SW 1271 (cell line): ENCODE data around the gene CBLB.

Experiments
- DNase-seq, 2 experiments: peaks; one replicate each; lab custom pipeline; 2025; lab: John Stamatoyannopoulos, UW

Gene CBLB

DNA sequence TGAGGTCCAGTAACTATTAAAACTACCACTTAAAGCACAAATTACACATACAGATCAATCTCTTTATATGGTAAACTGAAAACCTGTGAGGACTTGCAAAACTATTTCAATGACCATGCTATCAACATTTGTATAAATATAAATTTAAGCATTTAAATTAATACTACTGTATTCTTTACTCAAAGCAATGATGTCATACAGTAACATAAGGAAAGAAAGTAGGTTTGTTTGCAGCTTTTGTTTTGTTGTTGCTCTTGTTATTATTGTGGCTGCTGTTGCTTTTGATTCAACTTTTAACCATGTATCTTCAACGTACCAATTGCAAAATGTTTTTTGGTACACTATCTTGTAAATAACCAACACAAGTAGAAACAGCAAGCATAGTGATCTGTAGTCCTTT lies 22.0 kb downstream of the CBLB start:
- DNase-seq = no peak

DNA sequence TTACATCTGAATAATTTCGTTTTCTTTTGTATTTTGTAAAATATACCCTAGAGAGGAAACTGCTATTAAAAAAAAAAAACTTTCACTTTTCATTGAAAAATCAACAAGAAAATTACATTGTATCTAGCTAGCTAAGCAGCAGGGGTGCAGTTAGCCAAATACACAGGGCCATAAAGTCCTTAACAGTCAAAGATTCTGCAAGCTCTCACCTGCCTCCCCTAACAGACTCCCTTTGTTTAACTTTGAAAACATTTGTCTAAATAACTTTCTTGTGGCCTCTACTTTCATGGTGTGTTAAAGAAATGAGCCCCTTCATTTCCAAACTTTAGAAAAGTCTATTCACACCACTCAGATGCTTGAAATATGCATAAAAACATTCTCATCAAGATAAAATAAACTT lies 23.3 kb downstream of the CBLB start:
- DNase-seq = no peak

DNA sequence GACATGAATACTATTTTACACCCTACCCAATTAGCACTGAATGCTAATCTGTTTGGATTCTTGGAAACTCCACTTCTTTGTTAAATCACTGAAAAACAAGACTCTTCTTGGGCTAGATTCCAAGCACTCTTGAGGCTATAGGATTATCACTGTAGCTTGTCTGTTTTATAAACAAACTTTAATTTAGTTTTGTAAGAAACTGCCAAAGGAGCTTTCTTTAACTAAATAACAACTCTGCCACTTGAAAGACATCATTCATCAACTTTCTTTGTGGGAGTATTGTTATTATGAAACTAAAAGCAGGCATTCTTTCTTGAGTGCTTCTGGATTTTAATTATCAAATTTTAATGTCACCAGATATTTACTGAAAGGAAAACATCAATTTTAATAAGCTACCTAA lies 24.1 kb downstream of the CBLB start:
- no peak for DNase-seq

DNA sequence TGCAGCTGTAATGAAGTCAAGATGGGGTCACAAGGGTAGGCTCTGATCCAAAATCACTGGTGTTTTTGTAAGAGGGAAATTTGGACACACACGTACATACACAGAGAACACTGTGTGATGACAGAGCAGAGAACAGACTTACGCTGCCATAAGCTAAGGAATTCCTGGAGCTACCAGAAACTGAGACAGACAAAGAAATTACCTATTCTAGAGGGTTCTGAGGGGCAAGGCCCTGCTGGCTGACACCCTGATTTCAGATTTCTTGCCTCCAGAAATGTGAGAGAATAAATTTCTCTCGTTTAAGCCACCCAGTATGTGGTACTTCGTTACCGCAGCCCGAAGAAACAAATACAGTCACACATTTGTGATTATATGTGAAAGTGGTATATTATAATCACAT lies 24.8 kb downstream of the CBLB start:
- DNase-seq = no peak

DNA sequence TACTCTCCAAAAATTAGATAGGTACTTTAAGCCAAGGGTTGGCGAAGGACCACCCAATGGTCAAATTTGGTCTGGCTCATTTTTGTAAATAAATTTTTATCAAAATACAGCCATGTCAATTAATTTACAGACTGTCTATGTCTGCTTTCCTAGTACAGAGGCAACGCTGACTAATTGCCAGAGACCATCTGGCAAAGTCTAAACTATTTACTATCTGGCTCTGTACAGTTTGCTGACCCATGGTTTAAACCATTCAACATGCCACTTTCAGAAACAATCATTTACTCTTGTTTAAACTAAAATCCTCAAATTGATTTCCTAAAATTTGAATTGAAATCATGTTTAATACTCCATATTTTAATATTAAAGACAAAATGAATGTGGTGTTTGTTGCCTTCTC lies 25.9 kb downstream of the CBLB start:
- no peak for DNase-seq

DNA sequence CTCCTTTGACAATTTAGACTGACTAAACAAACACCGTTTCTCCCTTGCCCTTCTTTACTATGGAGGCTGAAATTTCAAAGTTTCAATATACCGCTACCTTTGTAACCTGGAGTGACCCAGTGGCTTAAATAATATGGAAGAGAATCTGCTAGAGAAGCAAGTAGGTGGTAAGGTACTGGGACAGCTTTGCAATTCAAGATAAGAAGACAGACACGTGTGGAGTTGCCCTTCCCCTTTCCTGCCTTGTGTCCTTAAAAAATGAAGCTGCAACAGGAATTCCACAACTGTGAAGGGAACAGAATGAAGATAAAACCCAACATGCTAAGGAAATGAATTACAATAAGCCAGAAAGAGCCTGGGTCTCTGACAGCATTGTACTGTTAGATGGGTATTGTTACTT lies 26.4 kb downstream of the CBLB start:
- DNase-seq = no peak

DNA sequence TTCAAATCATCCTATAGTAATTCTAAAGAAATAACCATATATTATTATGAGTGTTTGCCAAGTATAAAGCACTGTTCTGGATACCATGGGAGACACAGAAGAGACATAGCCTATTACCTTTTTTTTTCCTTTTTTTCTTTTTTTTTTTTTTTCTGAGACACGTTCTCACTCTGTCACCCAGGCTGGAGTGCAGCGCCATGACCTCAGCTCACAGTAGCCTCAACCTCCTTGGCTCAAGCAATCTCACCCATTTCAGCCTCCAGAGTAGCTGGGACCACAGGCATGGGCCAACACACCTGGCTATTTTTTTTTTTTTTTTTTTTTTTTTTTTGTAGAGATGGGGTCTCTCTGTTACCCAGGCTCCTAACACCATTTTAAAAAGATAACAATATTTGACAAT lies 30.9 kb downstream of the CBLB start:
- no peak for DNase-seq

DNA sequence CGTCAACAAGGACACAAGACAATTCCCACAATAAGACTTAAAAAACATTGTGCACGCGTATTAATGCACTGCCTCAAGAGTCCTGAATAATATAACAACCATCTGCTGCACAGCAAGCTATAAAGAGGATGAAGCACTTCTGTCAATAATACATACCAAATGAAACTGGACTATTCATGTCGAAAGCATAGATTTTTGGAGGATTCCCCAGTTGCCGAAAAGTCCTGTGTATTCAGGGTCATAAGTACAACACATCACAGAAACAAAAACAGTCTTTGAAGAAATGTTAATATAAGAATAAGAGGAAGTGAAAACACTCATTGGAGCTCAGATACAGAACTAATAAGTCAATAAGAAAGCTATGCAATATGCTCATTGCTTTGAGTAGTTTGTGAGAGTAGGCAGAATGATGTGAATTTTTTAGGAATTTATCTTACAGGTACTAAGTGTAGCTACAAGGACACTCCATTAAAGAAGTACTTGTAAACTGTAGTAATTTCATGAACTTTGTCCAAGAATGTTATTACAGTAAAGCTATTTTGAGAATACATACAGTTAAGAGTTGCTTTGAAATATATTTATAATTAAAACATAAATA lies 31.6 kb downstream of the CBLB start:
- no peak for DNase-seq

DNA sequence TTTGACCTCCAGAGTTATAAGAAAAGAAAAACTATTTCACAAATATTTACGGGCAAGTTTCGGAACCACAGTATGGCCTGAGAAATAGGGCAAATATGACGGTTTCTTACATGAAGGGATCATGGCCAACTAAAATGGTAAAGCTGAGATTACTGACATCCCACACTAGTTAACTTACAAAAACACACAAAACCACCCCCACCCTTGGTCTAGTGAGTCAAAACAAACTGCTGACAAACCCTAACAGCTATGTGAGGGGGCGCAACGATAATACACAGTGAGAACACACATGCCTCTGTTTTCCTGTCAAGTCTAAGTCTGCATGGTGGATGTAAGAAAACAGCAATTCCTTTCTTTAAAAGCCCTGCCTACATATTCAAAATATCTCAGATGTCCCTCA lies 32.3 kb downstream of the CBLB start:
- no peak for DNase-seq

DNA sequence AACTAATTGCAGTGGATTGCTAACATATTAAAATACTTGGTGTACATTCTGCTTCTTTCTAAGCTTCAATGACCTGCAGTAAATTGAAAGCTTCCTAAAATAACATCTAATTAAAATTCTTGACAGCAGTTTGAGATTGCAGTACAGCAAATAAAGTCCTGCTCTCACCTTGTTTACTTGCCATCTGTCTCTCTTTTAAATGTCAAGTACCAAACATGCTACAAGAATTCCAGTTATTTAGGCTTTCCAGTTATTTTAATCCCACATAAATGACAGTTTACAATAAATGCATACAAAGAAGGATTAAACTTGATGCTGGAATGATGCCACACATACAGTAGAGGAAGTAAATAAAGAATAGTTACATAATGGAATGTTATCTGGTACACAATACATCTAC lies 33.2 kb downstream of the CBLB start:
- DNase-seq = no peak

DNA sequence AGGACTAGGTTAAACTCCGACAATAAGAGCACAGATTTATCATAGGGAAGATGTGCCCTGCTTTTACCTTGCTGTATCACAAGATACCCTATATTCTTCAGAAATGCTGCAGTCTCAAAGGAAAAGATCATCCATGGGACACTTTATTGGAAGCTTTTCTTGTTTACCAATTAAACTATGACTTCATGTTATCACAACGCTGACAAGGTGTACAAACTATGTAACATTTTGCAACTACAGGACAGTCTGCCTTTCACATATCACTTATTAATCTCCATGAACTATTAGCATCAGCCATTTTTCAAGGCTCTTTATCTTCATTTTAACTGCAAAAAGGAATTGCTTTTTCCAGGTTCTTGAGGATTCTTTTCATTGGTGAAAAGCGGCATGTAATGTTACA lies 34.0 kb downstream of the CBLB start:
- no peak for DNase-seq

DNA sequence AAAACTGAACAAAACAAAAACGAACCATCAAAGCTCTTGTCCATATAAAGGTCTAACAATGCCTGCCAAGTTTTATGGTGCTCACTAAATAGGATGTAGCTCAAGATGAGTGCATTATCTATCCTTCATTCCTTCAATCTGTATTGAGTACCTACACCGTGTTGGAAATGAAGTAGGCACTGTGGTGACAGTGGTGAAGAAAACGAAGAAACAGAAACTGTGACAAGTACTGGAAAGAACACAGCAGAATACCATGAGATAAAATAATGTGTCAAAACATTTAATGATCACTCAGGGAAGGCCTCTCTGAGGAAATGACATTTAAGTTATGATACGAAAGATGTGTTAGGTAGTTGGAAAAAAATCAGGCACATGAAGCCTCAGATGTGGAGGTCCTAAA lies 36.2 kb downstream of the CBLB start:
- DNase-seq = no peak

DNA sequence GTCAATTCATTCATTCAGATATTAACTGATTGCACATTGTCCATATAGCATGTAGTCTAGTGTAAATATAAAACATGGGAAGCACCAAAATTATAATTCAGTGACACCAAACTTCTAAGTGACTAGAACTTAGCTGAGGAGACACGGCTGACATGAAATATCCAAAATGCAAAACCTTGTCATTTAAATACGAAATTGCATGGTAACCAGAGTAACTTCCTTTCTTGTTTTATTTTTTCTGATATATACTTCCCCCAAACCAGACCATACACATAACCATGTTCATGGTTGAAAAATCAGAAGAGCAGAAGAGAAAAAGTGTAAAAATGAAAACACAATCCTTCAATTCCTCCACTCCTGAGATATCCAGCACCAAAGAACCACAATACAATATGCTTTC lies 38.0 kb downstream of the CBLB start:
- DNase-seq = no peak

DNA sequence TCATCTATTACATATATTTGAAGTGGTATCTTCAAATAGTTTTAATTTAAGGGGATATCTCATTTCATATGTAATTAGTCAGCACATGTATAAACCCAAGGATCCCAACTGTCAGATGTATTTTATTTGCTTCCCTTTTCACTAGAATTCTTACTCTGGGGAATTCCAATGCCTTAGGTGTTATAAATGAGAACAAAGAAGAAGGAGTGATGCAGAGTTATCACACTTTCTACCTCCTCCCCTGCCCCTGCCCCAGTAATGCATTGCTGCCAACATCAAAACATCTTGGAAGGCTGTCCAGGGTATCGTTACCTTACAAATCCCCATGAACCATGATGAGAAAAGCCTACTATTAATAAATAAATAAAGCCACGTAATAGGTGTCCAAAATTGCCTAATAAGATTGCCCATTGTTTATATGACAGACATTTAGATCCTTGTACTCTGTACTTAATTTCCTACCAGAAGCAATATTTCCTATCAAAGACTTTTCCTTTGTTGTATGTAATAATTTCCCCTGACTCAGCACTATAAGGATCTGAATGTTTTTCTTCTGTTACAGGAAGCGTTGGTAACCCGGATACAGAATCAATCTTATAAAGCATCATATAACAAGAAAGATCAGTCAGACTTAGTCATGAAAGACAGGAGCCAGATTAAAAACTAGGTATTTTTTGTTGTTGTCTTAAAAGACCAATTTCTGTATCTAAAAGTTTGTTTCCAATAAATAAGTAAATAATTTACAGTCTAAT lies 38.8 kb downstream of the CBLB start:
- DNase-seq = no peak

DNA sequence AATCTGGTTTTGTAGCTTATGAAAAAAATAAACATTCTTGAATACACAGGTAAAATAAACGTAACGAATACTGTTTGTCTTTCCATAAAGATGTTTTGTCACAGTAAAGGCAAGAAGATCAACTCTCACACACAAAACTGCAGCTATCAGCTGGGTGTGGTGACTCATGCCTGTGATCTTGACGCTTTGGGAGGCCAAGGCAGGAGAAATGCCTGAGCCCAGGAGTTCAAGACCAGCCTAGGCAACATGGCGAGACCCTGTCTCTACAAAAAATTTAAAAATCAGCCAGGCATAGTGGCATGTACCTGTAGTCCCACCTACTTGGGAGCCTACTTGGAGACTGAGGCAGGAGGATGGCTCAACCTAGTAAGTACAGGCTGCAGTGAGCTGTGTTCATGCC lies 39.6 kb downstream of the CBLB start:
- no peak for DNase-seq

DNA sequence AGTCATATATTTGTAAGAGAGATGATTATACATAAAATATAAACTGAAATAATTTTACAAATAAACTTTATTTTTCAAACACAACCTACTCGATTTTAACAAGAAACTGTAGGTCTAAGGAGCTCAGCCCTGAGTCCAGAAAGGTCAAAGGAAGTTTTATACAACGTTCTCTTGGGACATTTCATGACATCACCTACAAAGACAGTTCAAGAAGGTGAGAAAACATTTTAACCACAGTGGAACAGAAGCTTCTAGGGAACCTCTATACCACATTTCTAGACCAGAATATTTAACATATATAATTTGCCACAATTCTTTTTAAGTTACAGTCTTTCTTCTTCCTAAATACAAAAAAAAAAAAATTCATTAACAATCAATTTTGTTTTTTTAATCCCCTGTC lies 40.1 kb downstream of the CBLB start:
- DNase-seq = no peak

DNA sequence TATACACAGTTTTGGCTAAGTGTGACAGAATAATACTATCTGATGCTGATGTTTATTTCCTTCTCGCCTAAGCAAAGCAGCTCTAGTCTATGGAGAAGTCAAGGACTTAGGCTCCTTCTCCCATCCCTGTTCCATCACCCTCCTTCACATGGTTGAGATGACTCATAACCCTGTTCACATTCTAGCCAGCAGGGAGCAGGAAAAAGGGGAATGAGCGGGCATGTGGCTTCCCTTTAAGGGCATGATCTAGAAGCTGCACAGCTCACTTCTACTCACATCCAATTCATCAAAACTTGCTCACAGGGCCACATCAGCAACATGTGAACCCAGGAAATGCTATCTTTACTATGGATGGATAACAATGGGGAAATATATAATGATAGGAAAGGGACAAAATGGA lies 40.9 kb downstream of the CBLB start:
- peak in 1 of 2 experiments; percentile 47 for DNase-seq

DNA sequence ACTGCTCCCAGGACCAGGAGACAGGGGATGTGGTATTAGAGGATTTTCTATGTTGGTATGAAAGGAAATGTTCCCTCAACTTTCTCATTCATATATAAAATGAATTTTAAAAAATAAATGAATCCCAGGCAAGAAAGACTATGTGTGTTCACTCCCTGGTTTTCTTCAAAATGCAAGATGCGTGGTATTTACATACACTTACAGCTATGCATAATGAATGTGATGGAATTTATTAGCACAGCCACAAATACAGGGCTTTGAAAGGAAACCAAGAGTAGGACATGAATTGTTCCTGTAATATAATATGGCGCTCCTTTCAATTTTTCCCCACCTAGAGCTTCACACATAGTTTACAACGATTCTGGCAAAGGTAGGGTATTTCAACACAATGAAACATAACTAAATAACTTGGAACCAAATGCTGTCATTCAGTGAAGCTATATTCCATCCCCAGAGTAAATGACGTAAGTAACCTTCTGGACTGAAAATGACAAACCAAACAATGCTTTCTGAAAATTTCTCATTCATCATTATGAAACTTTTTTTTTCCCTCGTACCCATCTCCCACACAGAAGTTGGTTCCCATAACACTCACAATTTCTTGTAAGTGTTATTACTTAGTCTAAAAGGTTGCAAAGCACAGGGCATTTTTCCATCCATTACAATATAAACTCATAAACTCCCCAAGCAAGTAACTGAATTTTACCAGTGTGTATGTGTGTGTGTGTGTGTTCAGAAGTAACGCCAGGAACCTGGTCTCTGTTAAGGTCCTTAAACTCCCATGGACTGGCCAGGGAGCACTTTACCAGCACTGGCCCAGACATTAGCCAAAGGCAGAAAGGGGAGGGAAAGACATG lies 41.8 kb downstream of the CBLB start:
- DNase-seq = no peak

DNA sequence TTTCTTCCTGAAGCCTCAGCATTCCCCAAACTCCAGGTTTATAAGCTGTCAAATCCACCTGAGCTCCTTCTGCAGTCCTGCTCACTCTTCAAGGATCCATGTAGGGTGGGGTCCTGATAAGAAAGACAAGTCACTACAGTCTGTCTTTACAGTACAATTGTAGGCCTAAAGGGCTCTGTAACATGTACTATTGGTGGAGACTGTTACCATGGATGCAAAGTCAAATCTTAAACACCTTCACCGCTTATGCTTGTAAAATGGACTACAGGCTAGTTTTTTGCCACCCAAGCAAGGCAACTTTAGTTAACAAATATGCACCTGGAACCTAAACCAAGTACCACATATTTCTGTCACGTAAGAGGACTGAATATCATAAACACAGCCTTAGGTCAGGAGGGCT lies 44.7 kb downstream of the CBLB start:
- no peak for DNase-seq

DNA sequence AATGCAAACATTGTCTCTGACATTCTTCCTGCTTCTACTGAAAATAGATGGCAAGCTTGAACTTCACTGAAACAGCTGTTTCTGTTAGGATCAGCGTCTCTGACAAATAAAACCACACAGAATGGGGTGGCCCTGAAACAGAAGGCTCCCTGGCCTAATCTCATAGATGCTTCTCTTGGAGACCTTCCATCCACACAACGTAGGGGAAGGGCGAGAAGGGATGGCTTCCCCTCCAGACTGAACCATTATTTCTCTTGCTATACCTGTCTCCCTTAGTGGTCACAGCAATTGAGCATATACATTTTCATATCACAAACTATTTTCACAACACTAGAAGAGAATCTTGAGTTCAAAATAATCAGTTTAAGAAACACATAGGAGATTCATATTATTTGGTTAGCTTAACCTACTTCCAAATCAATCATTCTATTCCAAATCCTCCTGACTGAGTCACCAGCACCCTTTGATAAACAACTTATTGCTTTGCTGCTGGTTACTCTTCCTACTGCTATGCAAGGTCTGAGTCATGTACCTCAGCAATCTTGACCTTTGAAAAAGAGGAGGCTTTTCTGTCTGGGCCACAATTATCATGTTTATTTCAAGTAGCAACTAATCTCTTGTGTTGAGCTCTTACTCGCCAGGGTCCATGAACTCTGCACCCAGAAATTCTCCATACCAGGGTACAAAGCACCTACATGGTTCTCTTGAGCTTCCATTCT lies 45.5 kb downstream of the CBLB start:
- DNase-seq = peak in 1 of 2 experiments; percentile 12

DNA sequence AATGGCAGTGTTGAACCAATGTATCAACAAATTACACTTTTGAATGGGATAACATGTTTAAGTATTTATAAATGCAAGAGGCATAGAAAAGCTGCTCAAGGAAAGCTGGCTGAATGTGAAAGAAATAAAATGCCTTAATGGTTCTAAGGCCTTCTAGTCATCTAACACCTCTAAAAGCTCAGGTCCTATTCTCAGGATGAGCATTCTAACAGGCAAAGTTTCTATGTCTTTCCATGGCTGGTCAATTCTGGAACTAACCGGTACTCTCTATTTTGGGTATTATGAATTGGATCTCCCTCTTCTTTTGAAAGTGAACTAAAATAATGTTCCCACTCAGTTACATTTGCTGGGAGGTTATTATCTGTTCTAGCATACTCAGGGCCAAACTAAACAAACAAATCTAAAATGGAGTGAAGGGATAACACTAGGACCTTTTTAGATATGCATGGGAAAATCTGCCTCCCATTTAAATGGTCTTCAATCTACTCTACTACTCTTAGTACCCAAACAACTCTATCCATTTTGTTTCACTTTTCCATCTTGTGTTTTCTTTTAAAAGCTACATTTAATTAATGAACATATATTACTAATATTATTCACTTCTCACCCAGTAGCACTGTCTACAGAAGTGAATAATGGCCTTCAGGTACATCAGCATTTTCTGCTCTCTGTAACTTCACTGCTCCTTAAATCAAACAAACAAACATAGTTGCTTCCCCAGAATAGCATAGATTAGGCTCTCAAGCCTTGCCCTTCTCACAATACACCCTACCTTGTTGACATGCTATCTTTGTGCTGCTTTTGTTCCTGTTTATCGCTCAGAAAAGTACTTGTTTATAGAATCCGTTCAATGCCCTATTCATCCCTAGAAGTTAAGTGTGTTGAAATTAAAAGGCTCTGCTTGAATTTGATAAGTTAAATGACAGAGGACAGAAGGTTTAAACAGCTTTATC lies 46.4 kb downstream of the CBLB start:
- DNase-seq = no peak
